22Rv1 (cell line): Measurements from ENCODE around the gene CELF2.

Experiments used
- H3K27ac ChIP-seq: fragments of 450-650 bp; 2 replicates; pipeline ENCODE4 v1.5.1; 2017
- ZFX ChIP-seq: fragments of 450-650 bp; IDR thresholded peaks from 2 replicates; pipeline ENCODE4 v1.6.1; 2017; ENCODE audit warnings: antibody characterized with exemption, borderline replicate concordance
- TF ChIP-seq, protein P1 (sequence below): fragments of 450-650 bp; IDR thresholded peaks from 2 replicates; pipeline ENCODE4 v1.5.1; 2017; ENCODE audit warnings: mild to moderate bottlenecking

The CELF2 gene

DNA sequence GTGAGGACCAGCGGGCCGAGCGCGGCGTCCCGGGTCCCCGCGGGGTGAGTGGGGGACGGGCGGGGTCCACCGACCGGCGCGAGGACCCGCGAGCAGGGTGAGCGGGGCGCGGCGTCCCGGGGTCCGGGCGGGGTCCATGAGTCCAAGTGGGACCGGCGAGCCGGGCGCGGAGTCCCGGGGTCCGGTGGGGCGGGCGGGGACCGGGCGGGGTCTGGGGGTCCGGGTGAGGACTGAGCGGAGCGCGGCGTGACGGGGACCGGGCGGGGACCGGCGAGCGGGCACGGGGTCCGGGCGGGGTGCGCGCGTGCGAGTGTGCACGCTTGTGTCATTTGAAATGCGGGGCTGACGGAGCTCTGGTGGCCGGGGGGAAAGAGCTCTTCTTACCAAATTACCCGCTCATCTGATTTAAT, 765 bp downstream of the CELF2 start:
- TF ChIP-seq, protein P1, sequence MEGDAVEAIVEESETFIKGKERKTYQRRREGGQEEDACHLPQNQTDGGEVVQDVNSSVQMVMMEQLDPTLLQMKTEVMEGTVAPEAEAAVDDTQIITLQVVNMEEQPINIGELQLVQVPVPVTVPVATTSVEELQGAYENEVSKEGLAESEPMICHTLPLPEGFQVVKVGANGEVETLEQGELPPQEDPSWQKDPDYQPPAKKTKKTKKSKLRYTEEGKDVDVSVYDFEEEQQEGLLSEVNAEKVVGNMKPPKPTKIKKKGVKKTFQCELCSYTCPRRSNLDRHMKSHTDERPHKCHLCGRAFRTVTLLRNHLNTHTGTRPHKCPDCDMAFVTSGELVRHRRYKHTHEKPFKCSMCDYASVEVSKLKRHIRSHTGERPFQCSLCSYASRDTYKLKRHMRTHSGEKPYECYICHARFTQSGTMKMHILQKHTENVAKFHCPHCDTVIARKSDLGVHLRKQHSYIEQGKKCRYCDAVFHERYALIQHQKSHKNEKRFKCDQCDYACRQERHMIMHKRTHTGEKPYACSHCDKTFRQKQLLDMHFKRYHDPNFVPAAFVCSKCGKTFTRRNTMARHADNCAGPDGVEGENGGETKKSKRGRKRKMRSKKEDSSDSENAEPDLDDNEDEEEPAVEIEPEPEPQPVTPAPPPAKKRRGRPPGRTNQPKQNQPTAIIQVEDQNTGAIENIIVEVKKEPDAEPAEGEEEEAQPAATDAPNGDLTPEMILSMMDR = no peak
- no peak for TF ChIP-seq ZFX
- no peak overlapping the region for H3K27ac ChIP-seq

GRCh38 chr10:11018855-11019631, 1.4 kb downstream of the CELF2 start:
- TF ChIP-seq ZFX = no peak
- TF ChIP-seq, protein P1 = no peak
- H3K27ac ChIP-seq = no peak overlapping the region

GRCh38 chr10:11019724-11020547, 2.3 kb downstream of the CELF2 start:
- TF ChIP-seq ZFX = no peak
- TF ChIP-seq, protein P1 = no peak
- no peak overlapping the region for H3K27ac ChIP-seq

GRCh38 chr10:11020548-11020942, 2.9 kb downstream of the CELF2 start:
- TF ChIP-seq ZFX = no peak
- TF ChIP-seq, protein P1 = no peak
- H3K27ac ChIP-seq = no peak overlapping the region

DNA sequence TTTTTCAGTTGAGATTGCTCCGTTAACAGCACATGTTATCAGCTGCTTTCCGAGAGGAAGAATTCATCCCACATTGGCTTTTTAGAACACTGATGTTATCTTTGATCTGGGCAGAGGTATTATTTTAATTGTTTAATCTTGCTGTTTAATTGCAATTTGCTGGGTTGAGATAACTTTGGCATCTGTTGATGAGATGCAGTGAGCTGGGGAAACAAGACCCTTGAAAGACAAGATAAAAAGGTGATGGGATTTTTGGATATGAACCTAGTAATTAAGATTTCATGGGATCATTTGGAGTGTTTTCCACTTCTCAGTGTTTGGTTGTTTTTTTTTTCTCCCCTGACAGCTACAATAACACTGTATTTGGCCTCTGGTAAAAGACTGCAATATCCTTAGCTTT, 4.5 kb downstream of the CELF2 start:
- TF ChIP-seq, protein P1 = no peak
- TF ChIP-seq ZFX = no peak
- H3K27ac ChIP-seq = no peak overlapping the region

GRCh38 chr10:11023009-11023953, 5.6 kb downstream of the CELF2 start:
- no peak overlapping the region for H3K27ac ChIP-seq
- TF ChIP-seq, protein P1 = no peak
- no peak for TF ChIP-seq ZFX
